Stimulated activated CD4-positive, alpha-beta T cell treated with anti-CD3 and anti-CD28 coated beads, Interleukin-2, amount 100 ng/mL, for 48 hours (primary cell): Measurements from ENCODE around the gene ARFGAP1.
"Not testable (repeated sequence)": the region's sequence is repeated elsewhere in the genome, so short reads cannot be mapped to it uniquely, and the experiment has no call there.

Experiments used
- DNase-seq, 2 donors: peaks; one replicate each; pipeline ENCODE4 v3.0.0-alpha.2; 2020

ARFGAP1 gene

GRCh38 chr20:63293456-63293855, 20.8 kb downstream of the ARFGAP1 start:
- no peak for DNase-seq

DNA sequence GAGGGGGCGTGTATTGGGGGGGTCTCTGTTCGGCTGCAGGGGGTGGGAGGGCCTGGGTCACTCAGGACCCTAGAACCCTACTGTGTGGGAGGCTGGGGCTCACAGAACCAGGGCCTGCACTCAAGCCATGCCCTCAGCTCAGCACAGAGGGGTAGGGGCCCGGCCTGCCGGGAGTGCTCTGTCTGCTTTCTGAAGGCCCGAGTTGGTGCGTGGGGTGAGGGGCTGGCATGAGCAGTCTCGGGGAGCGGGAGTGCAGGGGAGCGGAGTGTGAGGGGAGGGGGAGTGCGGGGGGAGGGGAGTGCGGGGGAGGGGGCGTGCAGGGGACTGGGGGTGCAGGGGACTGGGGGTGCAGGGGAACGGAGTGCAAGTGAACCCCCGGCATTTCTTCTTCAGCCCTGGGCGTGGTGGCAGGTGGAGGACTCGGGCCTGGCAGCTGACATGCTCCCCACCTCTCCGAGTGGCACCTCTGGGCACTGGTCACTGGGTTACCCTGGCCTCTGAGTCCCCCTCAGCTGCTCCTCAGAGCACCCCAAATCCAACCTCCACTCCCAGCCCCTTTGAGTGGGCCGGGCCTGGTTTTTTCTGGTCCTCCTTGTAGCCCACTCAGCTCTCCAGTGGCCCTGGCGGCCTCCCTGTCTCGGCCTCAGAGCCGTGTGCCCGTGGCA, 21.4 kb downstream of the ARFGAP1 start:
- DNase-seq: no peak

- no peak for DNase-seq
Observed at GRCh38 chr20:63294536-63294900, 21.9 kb downstream of the ARFGAP1 start.

DNA sequence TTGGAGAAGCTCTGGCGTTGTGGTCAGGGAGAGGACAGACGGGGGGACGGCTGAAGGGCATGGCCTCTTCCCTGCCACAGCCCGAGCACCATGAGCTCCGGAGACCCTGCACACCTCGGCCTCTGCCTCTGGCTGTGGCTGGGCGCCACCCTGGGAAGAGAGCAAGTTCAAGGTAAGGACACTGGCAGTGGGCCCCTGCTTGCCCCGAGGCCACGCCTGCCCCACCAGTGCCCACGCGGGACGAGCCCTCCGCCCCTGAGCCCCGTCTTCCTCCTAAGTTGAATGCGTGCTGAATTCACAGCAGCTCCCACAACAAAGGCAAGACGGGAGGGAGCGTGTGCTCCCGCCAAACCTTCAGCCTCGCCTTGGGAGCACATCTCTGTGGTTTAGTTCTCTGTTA, 22.4 kb downstream of the ARFGAP1 start:
- DNase-seq: no peak

- DNase-seq: no peak
Observed at GRCh38 chr20:63295422-63295821, 22.8 kb downstream of the ARFGAP1 start.

DNA sequence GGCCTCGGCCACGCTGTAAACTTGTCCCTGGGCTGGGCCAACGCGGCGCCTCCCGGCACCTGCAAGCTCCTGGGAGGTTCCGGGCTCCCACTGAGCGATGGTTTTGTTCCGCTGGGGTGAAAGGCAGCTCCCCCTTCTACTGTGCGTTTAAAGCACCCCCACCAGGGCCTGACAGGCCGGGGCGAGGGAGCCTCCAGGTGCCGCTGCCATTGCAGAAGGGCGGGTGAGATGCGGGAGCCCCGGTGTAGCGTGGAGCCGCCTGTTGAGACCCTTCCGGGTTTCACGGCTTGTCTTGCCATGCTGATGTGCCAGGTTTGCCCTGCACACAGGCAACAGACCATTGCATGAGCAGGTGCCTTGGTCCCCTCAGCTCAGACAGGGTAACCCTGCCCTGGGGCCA, 23.2 kb downstream of the ARFGAP1 start:
- no peak for DNase-seq

GRCh38 chr20:63296531-63297299, 24.1 kb downstream of the ARFGAP1 start:
- DNase-seq: no peak

- no peak for DNase-seq
Observed at GRCh38 chr20:63297371-63297781, 24.8 kb downstream of the ARFGAP1 start.

DNA sequence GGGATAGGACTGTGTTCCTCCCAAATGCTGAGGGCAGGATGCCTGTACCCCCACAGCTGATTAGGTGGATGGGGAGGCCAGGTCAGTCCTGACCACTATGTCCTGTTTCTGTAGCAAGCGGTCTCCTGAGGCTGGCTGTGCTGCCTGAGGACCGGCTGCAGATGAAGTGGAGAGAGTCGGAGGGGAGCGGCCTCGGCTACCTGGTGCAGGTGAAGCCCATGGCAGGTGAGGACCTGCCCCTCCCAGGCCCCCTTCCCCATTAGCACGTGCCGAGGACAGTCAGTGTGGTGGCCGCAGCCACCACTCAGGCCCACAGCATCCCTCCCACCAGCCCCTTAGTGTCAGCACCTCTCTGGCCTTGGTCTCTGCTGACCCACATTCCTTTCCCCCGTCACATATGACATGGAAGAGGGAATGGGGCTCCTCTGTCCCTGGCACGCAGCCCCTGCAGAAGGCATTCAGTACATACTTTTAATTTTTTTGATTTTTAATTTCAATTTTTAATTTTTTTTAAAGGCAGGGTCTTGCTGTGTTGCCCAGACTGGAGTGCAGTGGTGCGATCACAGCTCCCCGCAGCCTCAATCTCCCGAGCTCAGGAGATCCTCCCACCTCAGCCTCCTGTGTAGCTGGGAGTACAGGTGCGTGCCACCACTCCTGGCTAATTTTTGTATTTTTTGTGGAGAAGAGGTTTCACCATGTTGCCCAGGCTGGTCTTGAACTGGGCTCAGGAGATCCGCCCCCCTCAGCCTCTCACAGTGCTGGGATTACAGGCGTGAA, 25.4 kb downstream of the ARFGAP1 start:
- DNase-seq: no peak

- no peak for DNase-seq
Observed at GRCh38 chr20:63298731-63299312, 26.2 kb downstream of the ARFGAP1 start.

DNA sequence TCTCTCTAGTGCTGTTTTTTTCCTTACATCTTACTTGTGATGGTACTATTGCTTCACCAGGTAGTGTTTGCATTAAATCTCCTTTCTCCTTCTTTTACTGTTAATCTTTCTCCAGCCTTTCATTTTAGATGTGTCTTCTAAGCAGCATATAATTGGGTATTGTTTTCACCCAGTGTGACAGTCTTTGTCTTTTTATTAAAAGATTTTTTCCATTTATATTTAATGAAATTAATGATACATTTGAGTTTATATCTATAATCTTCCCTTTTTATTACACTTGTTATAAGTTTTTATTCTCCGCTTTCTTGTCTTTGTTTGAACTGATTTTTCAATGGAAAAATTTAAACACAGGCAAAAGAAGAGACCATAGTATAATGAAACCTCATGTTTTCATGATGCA, 29.1 kb downstream of the ARFGAP1 start:
- no peak for DNase-seq

GRCh38 chr20:63303095-63303666, 30.6 kb downstream of the ARFGAP1 start:
- no peak for DNase-seq

DNA sequence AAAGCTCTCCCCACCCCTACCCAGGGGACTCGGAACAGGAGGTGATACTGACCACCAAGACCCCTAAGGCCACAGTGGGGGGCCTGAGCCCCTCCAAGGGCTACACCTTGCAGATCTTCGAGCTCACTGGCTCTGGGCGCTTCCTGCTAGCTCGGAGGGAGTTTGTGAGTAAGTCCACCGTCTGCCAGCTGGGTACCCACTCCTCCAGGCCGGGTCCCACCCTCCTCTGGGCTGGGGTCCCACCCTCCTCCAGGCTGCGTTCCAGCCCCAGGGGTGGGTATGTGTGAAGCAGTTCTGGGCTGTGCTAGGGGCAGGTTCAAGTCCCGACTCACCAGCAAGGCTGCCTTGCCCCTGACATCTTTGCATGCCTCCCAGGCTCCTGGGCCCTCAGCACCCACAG, 32.8 kb downstream of the ARFGAP1 start:
- no peak for DNase-seq

DNA sequence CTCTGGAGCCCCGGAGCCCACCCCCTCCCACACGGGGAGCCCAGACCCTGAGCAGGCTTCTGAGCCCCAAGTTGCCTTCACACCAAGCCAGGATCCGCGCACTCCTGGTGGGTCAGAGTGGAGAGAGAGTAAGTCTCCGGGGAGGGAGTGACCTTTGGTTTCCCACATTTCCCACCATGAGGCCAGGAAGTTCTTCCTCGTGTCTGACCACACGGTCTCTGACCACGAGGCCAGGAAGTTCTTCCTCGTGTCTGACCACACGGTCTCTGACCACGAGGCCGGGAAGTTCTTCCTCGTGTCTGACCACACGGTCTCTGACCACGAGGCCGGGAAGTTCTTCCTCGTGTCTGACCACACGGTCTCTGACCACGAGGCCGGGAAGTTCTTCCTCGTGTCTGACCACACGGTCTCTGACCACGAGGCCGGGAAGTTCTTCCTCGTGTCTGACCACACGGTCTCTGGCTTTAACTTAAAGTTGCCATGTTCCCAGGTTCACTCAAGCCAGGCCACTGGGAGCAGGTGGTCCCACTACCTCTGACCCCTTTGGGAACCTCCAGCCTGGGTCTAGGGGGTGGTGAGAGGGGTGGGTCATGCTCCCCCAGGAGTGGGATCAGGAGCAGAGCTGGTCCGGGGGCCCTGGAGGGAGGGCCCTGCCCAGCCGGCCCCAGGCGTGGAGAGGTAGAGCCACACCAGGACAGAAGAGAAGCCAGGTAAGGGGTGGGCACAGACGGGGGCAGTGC, 33.5 kb downstream of the ARFGAP1 start:
- not testable (repeated sequence) for DNase-seq

- no peak for DNase-seq
Observed at GRCh38 chr20:63306673-63307537, 34.3 kb downstream of the ARFGAP1 start.

DNA sequence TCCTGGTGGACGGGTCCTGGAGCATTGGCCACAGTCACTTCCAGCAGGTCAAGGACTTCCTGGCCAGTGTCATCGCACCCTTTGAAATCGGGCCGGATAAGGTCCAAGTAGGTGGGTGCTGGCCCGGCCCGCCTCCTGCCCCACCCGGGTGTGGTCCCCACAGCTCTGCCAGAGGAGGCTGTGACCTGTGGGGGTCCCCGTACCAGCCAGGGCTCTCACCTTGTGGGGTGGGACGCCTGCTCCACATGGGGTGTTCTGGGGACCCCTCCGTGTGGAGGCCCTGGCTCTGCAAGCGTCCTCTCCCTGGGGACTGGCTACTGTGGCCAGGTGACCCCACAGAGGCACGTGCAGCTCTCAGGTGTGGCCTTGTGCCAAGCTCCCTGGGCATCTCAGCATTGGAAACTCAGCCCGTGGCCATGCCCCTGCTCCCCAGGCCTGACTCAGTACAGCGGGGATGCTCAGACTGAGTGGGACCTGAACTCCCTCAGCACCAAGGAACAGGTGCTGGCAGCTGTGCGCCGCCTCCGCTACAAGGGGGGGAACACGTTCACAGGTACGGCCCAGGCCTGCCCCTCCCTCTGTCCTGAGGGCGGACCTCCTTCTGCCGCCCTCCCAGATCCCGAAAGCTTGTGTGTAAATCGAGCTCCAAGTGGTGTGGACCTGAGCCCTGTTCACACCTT, 35.1 kb downstream of the ARFGAP1 start:
- DNase-seq: no peak

GRCh38 chr20:63308218-63308911, 35.8 kb downstream of the ARFGAP1 start:
- DNase-seq: no peak

DNA sequence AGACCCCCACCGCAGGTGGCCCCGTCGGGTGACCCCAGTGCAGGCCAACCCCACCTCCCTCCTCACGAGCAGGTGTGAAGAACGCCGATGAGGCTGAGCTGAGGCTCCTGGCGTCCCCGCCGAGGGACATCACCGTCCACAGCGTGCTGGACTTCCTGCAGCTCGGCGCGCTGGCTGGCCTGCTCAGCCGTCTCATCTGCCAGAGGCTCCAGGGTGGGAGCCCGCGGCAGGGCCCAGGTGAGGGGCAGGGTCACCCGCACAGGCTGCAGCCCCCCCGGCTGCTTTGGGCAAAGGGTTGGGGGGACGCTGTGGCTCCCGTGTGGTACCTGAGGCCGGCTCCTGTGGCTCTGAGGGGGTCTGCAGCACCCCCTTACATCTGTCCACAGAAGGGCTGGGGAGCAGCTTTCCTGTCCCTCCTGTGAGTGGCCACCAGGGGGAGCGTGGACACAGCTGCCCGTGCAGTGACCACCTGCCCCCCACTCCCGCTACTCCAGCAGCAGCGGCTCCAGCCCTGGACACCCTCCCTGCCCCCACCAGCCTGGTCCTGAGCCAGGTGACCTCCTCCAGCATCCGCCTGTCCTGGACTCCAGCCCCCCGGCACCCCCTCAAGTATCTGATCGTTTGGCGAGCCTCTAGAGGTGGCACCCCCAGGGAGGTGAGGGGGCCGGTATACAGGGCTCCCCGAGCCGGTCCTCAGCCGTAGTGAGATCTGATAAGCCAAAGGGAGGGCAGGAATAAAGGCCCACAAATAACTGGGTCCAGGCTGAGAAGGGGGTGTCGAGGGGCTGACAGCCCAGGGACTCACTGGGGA, 36.9 kb downstream of the ARFGAP1 start:
- peak in 1 of 2 donors; percentile 21 for DNase-seq
